Activated CD4-positive, alpha-beta T cell treated with anti-CD3 and anti-CD28 coated beads for 24 hours (primary cell): ENCODE data around the gene MTUS2.

Experiments used
- DNase-seq, 2 donors: peaks; one replicate each; pipeline ENCODE4 v3.0.0-alpha.2; 2020; ENCODE audit warnings: low read depth in 2 of 2

The MTUS2 gene

GRCh38 chr13:29508130-29508875, 688.2 kb downstream of the MTUS2 start:
- peak; percentile 61 to 63 for DNase-seq

GRCh38 chr13:29508876-29509252, 688.7 kb downstream of the MTUS2 start:
- DNase-seq = no peak

GRCh38 chr13:29509999-29510589, 690.0 kb downstream of the MTUS2 start:
- no peak for DNase-seq

- no peak for DNase-seq
Measured at GRCh38 chr13:29510651-29511084, 690.5 kb downstream of the MTUS2 start.

GRCh38 chr13:29511106-29511796, 691.1 kb downstream of the MTUS2 start:
- DNase-seq = no peak

- DNase-seq = no peak
Measured at GRCh38 chr13:29511980-29512379, 691.8 kb downstream of the MTUS2 start.

- no peak for DNase-seq
Measured at GRCh38 chr13:29513002-29513980, 693.2 kb downstream of the MTUS2 start.

GRCh38 chr13:29513981-29514719, 694.0 kb downstream of the MTUS2 start:
- DNase-seq = no peak

GRCh38 chr13:29514720-29515310, 694.7 kb downstream of the MTUS2 start:
- DNase-seq = no peak

- DNase-seq = no peak
Measured at GRCh38 chr13:29515372-29515771, 695.2 kb downstream of the MTUS2 start.

- no peak for DNase-seq
Measured at GRCh38 chr13:29516012-29516411, 695.9 kb downstream of the MTUS2 start.

GRCh38 chr13:29516880-29517279, 696.7 kb downstream of the MTUS2 start:
- DNase-seq = no peak

- DNase-seq = no peak
Measured at GRCh38 chr13:29519921-29520320, 699.8 kb downstream of the MTUS2 start.

GRCh38 chr13:29520671-29521070, 700.5 kb downstream of the MTUS2 start:
- DNase-seq = no peak

GRCh38 chr13:29521336-29521735, 701.2 kb downstream of the MTUS2 start:
- DNase-seq = no peak

GRCh38 chr13:29522044-29522685, 702.0 kb downstream of the MTUS2 start:
- no peak for DNase-seq

GRCh38 chr13:29523199-29523961, 703.2 kb downstream of the MTUS2 start:
- DNase-seq = no peak

- no peak for DNase-seq
Measured at GRCh38 chr13:29524176-29524575, 704.0 kb downstream of the MTUS2 start.

GRCh38 chr13:29524641-29525040, 704.5 kb downstream of the MTUS2 start:
- no peak for DNase-seq
